Common myeloid progenitor, CD34-positive (primary cell): ENCODE results near the gene GOSR2.

ENCODE experiments used
- CTCF ChIA-PET: fragments of 350-600 bp; sonication (Branson Sonifier 250); formaldehyde crosslinking; loops from one replicate; lab custom pipeline; 2021; ENCODE audit warnings: antibody characterized with exemption; lab: Charles Lee
- POLR2A ChIA-PET: fragments of 350-600 bp; sonication (Branson Sonifier 250); formaldehyde crosslinking; loops from one replicate; lab custom pipeline; 2021; ENCODE audit warnings: antibody characterized with exemption; lab: Charles Lee
- DNase-seq, 3 donors: peaks; one replicate each; pipeline versions ENCODE4 v3.0.0 to v3.0.0-alpha.2; 2013
- H3K27ac ChIP-seq, 2 experiments: 1 replicate in 1 of 2; 2 replicates in 1 of 2; pipeline ENCODE4 v1.7.0; 2013; ENCODE audit warnings: inconsistent platforms in 2 of 2, low read length in 2 of 2, mild to moderate bottlenecking in 2 of 2, low read depth in 1 of 2, moderate library complexity in 1 of 2; ENCODE audit not compliant: severe bottlenecking in 2 of 2, insufficient read depth in 1 of 2, poor library complexity in 1 of 2
- H3K27me3 ChIP-seq, 5 experiments: replicated peaks in 2 of 5; 1 replicate in 3 of 5; 2 replicates in 2 of 5; pipeline versions ENCODE4 v1.6.1 to v1.7.0; 2013; ENCODE audit warnings: low read length in 4 of 5, mild to moderate bottlenecking in 2 of 5, moderate library complexity in 2 of 5, inconsistent platforms in 1 of 5; ENCODE audit not compliant: insufficient read depth in 5 of 5, control insufficient read depth in 4 of 5
- H3K36me3 ChIP-seq, 4 experiments: 1 replicate in 2 of 4; 2 replicates in 2 of 4; pipeline versions ENCODE4 v1.6.1 to v1.7.0; 2013; ENCODE audit warnings: low read length in 3 of 4, control low read depth in 1 of 4, mild to moderate bottlenecking in 1 of 4; ENCODE audit not compliant: control insufficient read depth in 4 of 4, insufficient read depth in 4 of 4
- H3K4me1 ChIP-seq, 4 experiments: 1 replicate in 3 of 4; 2 replicates in 1 of 4; pipeline versions ENCODE4 v1.6.1 to v1.7.1; 2013; ENCODE audit warnings: low read length in 3 of 4, mild to moderate bottlenecking in 3 of 4, control low read depth in 1 of 4, inconsistent platforms in 1 of 4, moderate library complexity in 1 of 4; ENCODE audit not compliant: control insufficient read depth in 4 of 4, insufficient read depth in 4 of 4; ENCODE audit errors: control extremely low read depth in 1 of 4
- H3K4me3 ChIP-seq, 7 experiments: 1 replicate in 4 of 7; 2 replicates in 3 of 7; pipeline versions ENCODE4 v1.5.1 to v1.7.0; 2013; ENCODE audit warnings: mild to moderate bottlenecking in 7 of 7, low read length in 6 of 7, moderate library complexity in 6 of 7, inconsistent platforms in 2 of 7, low read depth in 2 of 7, control low read depth in 1 of 7; ENCODE audit not compliant: insufficient read depth in 4 of 7, control insufficient read depth in 1 of 7; ENCODE audit errors: extremely low read depth in 1 of 7
- H3K9me3 ChIP-seq, 5 experiments: 1 replicate in 4 of 5; 2 replicates in 1 of 5; pipeline versions ENCODE4 v1.6.1 to v1.7.1; 2013; ENCODE audit warnings: low read length in 4 of 5, mild to moderate bottlenecking in 2 of 5, inconsistent platforms in 1 of 5, low read depth in 1 of 5, moderate library complexity in 1 of 5; ENCODE audit not compliant: control insufficient read depth in 4 of 5, insufficient read depth in 2 of 5; ENCODE audit errors: control extremely low read depth in 1 of 5
- WGBS: methylation state at CpG from one replicate; pipeline ENCODE4 v1.1.5; 2013; ENCODE audit not compliant: insufficient coverage; 5-methylcytosine and 5-hydroxymethylcytosine counted together

GOSR2 gene

GRCh38 chr17:46948544-46948943, 25.6 kb downstream of the GOSR2 start:
- Histone ChIP-seq H3K9me3 (no peaks in the 10 kb centered on the region), H3K36me3 (peaks cover 0 to 4% (median 0%) of the 10 kb centered on the region in 4 experiments), H3K4me3 (no peak overlapping the region), H3K4me1 (peaks cover 0 to 39% (median 15%) of the 10 kb centered on the region in 4 experiments), H3K27ac (no peak overlapping the region), H3K27me3 (no peaks in the 10 kb centered on the region)
- DNase-seq, result no peak
- POLR2A ChIA-PET, result interaction anchor here (0.6 kb wide), 1 partner anchor 120 kb away, joined by 5 read pairs; no protein-coding TSS in a partner anchor
- 93% methylated on average over 3 of the region's 5 CpGs for WGBS
- CTCF ChIA-PET, result no interaction called here

- Histone ChIP-seq H3K27me3 (no peaks in the 10 kb centered on the region), H3K4me1 (peaks cover 0 to 29% (median 6%) of the 10 kb centered on the region in 4 experiments), H3K27ac (no peak overlapping the region), H3K36me3 (peaks cover 0 to 4% (median 0%) of the 10 kb centered on the region in 4 experiments), H3K9me3 (no peaks in the 10 kb centered on the region), H3K4me3 (no peak overlapping the region)
- POLR2A ChIA-PET, result no interaction called here
- CTCF ChIA-PET, result no interaction called here
- DNase-seq, result no peak
- 86% methylated on average over 8 of the region's 11 CpGs for WGBS
Observed at GRCh38 chr17:46949291-46950174, 26.6 kb downstream of the GOSR2 start.

- WGBS, result 99% methylated on average over 7 of the region's 7 CpGs
- peaks cover 0 to 4% (median 0%) of the 10 kb centered on the region in 4 experiments for H3K36me3 ChIP-seq
- DNase-seq, result no peak
- no peaks in the 10 kb centered on the region for H3K9me3 ChIP-seq
- ChIA-PET CTCF (interaction anchor here (2.2 kb wide), 1 partner anchor 9 kb away, joined by 7 read pairs; no protein-coding TSS in a partner anchor), POLR2A (no interaction called here)
- H3K4me3 ChIP-seq, result no peak overlapping the region
- peaks cover 0 to 21% (median 5%) of the 10 kb centered on the region in 4 experiments for H3K4me1 ChIP-seq
- H3K27me3 ChIP-seq, result no peaks in the 10 kb centered on the region
- H3K27ac ChIP-seq, result no peak overlapping the region
Observed at GRCh38 chr17:46950342-46950996, 27.5 kb downstream of the GOSR2 start.

GRCh38 chr17:46950997-46951621, 28.1 kb downstream of the GOSR2 start:
- POLR2A ChIA-PET, result no interaction called here
- 87% methylated on average over 15 of the region's 16 CpGs for WGBS
- Histone ChIP-seq H3K27ac (no peak overlapping the region), H3K36me3 (peaks cover 0 to 4% (median 0%) of the 10 kb centered on the region in 4 experiments), H3K4me1 (peaks cover 0 to 16% (median 5%) of the 10 kb centered on the region in 4 experiments), H3K4me3 (no peak overlapping the region), H3K9me3 (no peaks in the 10 kb centered on the region), H3K27me3 (no peaks in the 10 kb centered on the region)
- no peak for DNase-seq
- CTCF ChIA-PET, result interaction anchor here (1.0 to 2.2 kb wide), 2 partner anchors 9 to 10 kb away, joined by 4 to 7 read pairs; no protein-coding TSS in a partner anchor

- Histone ChIP-seq H3K4me3 (no peak overlapping the region), H3K36me3 (peaks cover 0 to 4% (median 0%) of the 10 kb centered on the region in 4 experiments), H3K9me3 (no peaks in the 10 kb centered on the region), H3K4me1 (peaks cover 0 to 16% (median 5%) of the 10 kb centered on the region in 4 experiments), H3K27me3 (no peaks in the 10 kb centered on the region), H3K27ac (no peak overlapping the region)
- CTCF ChIA-PET, result interaction anchor here (1.0 to 2.2 kb wide), 2 partner anchors 9 to 11 kb away, joined by 4 to 7 read pairs; no protein-coding TSS in a partner anchor
- 39% methylated on average over 3 of the region's 5 CpGs for WGBS
- DNase-seq, result no peak
- POLR2A ChIA-PET, result no interaction called here
Observed at GRCh38 chr17:46951706-46952105, 28.7 kb downstream of the GOSR2 start.

- CTCF ChIA-PET, result interaction anchor here (1.0 to 2.2 kb wide), 2 partner anchors 10 to 11 kb away, joined by 4 to 7 read pairs; no protein-coding TSS in a partner anchor
Observed at GRCh38 chr17:46952115-46952514, 29.2 kb downstream of the GOSR2 start.

More at GRCh38 chr17:46952115-46952514, 29.2 kb downstream of the GOSR2 start:
- Histone ChIP-seq H3K4me3 (no peak overlapping the region), H3K27me3 (no peaks in the 10 kb centered on the region), H3K27ac (no peak overlapping the region), H3K36me3 (peaks cover 0 to 4% (median 0%) of the 10 kb centered on the region in 4 experiments), H3K4me1 (peaks cover 0 to 12% (median 5%) of the 10 kb centered on the region in 4 experiments), H3K9me3 (no peaks in the 10 kb centered on the region)
- WGBS, result 77% methylated on average over 8 of the region's 9 CpGs
- no peak for DNase-seq
- POLR2A ChIA-PET, result no interaction called here
